ENCODE data around the gene DGKQ.

DGKQ gene

DNA sequence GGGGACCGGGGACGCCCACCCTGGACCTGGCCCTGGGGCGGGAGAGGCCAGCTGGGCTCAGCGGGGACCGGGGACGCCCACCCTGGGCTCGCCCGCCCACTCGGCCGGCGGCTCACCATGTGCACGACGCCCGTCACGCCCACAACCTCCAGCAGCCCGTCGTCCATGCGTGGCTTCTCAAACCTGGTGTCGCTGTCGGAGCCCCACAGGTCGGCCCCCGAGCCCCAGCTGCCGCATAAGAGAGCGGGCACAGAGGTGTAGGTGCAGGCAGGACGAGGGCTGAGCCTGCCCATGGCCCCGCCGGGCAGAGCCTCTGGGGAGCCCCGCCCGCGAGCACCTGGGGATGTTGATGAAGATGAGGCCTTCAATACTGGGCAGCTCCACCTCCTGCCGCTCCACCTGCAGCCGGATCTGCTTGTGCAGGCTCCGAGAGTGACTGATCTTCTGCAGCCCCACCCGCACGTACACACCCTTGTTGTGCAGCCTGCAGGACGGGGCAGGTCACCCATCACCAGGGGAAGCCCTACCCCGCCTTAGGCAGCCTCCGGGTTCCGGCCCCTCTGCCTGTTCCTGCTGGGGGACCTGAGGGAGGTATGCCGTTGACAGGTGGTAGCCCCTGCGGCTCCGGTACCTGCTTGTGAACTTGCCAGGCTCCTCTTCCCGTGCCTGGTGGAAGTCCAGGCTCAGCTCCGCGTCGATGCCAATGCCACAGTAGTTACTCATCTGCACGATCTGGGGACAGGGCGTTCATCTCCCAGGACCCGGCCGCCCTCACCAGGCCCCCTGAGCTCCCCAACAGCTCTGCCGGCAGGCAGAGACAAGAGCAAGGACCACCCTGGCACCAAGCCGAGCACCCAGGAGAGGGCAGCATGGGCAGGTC is 11.8 kb downstream of the DGKQ start:
- DNase-seq: no peak

DNA sequence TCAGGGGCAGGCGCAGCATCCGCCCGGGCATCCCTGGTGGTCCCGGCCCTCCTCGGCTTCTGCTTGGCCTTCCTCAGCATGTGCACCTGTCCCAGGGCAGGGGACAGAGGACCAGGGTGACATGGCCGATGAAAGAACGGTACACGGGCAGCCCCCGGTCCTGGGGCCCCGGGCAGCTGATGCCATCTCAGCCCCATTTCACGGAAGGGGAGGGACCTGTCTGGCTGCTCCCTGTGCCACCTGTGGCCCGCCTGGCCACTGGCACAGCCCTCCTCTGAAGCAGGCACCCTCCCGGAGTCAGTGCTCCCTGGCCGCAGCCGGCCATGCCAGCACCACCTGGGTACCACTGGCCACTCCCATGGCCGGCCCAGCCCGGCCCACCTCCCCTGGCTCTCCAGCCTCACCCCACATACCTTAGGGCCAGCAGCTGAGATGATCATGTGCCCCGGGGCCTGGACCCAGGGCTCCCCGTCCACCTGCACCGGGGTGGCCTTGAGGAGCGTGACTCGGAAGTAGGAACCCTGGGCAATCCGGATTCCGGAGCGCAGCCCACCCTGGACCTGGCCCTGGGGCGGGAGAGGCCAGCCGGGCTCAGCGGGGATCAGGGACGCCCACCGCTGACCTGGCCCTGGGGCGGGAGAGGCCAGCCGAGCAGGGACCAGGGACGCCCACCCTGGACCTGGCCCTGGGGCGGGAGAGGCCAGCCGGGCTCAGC is 12.6 kb downstream of the DGKQ start:
- no peak for DNase-seq

DNA sequence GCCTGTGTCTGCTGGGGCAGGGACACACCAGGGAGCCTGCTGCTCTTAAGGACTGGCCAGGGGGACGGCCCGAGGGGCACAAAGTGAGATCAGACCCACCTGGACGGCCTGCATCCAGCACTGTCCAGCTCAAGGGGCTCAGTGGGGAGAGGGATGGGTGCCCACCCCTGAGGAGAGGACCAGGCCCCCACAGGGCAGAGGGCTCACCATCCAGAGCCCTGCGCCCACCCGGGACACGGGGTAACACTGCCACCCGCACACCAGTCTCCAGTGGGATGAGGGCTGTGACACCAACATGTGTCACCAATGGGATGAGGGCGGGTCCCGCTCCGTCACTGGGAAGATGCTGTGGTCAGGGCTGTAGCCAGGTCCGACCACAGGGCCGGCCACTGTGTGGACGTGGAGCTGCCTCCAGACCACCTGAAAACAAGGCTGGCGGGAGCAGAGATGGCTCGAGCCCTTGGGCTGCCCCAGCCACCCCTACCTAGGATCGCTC is 13.2 kb downstream of the DGKQ start:
- no peak for DNase-seq

- DNase-seq: no peak
Measured at GRCh38 chr4:959338-960139, 13.8 kb downstream of the DGKQ start.

- no peak for DNase-seq
Measured at GRCh38 chr4:958696-959337, 14.6 kb downstream of the DGKQ start.

GRCh38 chr4:958314-958665 is 15.1 kb downstream of the DGKQ start:
- DNase-seq: no peak

- no peak for DNase-seq
Measured at GRCh38 chr4:957581-958313, 15.6 kb downstream of the DGKQ start.

GRCh38 chr4:957231-957580 is 16.2 kb downstream of the DGKQ start:
- no peak for DNase-seq

- DNase-seq: no peak
Measured at GRCh38 chr4:956531-957230, 16.7 kb downstream of the DGKQ start.

- DNase-seq: no peak
Measured at GRCh38 chr4:955931-956381, 17.4 kb downstream of the DGKQ start.

- DNase-seq: no peak
Measured at GRCh38 chr4:955161-955921, 18.0 kb downstream of the DGKQ start.

DNA sequence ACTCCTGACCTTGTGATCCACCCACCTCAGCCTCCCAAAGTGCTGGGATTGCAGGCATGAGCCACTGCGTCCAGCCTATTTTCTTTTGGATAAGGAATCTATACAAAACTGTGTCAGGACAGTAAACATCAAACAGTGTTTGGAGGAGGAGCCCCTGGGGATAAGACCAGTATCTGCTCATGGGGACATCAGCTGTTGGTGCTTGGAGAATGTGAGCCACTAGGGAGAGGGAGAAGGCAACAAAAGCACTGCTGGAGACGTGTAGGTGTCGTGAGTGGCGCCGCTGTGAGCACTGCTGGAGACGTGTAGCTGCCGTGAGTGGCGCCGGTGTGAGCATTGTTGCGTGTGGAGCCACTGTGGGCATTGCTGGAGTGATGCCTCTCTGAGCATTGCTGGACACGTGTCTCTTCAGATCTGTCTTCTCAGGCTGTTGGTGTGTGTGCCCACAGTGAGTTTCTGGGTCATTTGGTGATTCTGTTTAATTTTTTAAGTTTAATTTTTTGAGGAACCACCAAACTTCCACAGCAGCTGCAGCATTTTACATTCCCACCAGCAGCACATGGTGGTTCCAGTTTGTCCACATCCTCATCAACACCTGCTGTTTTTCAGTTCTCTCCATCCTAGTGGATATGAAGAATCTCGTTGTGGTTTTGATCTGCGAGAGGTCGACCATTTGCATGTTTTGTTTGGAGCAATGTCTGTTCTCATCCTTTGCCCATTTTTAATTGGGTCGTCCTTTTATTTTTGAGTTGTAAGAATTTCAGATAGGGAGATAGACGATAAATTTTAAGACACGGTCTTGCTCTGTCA is 19.0 kb downstream of the DGKQ start:
- DNase-seq: no peak

DNA sequence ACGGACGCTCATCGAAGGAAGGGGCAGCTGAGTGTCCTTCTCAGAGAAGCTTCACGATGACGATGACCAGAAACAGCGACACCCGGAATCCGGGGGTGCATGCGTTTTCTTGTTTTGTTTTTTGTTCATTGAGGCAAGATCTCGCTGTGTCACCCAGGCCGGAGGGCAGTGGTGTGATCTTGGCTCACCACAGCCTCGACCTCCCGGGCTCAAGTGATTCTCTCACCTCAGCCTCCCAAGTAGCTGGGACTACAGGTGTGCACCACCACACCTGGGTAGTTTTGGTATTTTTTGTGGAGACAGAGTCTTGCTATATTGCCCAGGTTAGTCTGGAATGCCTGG is 19.8 kb downstream of the DGKQ start:
- no peak for DNase-seq

DNA sequence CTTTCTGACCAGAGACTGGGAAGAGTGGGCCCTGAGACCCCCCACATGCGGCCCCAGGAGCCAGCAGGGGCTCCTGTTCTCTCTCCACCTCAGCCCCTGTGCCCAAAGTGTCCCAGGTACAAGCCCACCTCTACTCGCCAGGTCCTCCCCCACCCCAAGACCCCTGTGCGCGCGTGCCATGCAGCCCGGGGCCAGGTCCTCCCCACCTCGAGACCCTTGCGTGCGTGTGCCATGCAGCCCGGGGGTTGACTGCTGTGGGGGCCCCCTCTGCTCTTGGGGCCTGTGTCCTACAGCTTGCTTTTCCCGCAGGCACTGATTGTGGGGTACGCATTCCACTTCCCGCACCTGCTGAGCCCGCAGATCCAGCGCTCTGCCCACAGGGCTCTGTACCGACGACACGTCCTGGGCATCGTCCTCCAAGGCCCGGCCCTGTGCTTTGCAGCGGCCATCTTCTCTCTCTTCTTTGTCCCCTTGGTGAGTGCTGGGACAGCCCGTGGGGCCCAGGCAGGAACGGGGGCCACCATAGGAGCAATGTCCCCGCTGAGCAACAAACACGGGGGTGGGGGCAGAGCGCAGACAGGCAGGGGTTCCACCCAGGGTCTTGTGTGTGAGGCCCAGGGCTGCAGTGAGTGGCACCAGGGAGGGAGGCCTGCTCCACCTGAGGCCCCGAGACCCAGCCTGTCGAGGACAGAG is 20.3 kb downstream of the DGKQ start:
- no peak for DNase-seq

DNA sequence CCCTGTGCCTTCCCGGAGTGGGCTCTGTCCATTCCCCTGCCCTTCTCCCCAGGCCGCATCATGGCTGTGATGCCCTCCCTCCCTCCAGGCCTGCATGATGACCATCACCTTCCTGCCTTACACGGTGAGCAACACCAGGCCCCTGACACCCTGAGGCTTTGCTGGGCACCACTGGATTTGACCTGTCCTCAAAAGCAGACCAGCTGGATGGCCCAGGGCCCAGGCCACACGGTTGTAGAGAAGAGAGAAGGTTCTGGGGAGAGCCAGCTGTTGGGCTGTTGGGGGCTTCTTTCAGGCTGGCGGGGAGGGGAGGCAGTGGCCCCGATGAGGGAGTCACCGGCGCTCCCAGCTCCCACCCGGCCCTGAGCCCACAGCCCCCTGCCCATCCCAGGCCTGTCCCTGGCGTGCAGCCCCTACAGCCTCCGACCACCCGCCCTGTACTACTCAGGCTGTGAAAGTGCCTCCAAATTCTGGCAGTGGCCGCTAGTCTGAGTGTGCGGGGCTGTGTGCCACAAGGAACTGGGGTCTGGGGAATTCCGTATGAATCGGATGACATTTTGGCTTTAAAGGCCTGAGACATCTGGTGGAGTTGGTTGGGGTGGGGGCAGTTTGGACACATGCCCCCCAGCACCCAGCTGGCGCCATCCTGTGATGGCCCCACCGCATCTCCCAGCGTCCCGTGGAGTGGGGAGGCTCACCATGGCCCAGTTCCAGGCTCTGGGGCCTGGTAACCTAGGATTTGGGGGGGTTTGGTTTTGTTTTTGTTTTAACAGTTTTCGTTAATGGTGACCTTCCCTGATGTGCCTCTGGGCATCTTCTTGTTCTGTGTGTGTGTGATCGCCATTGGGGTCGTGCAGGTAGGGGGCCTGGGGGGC is 21.5 kb downstream of the DGKQ start:
- DNase-seq: no peak

DNA sequence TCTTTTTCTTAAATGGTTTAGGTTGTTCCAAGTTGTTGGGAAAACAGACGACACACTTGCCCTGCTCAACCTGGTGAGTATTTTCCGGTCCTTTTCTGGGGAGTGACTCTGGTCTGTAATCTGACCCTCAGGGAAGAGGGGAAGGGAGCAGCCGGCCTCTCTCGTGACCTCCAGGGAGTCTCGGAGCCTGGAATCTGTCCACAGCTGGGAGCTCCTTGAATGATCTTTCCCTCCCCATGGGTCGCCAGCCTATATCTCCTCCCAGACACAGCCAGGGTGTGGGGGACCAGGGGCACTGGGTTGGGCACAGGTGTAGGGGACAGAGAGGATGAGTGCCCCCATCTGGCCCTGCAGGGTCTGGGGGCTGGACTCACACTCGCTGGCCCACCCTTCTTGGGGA is 22.2 kb downstream of the DGKQ start:
- no peak for DNase-seq

GRCh38 chr4:950136-951020 is 23.0 kb downstream of the DGKQ start:
- no peak for DNase-seq
